Measurements from ENCODE around the gene C10orf88. TPM values are rescaled to one million over a fixed set of nuclear protein-coding genes. Genes with fewer than 3 reads are reported as not detected.

The C10orf88 gene
- total and polyA plus RNA-seq, 2 of the 13 experiments (the other 11 are each of a cell fraction or from before 2014, with no cell fraction given): 4.6 to 11.8 TPM

GRCh38 chr10:122911889-122912484, 42.0 kb downstream of the C10orf88 start (continued):
- TF ChIP-seq ZBTB44 (CRISPR knock-in tag; IDR thresholded peaks at IDR 0.05): peak; percentile 100
- TF ChIP-seq AHDC1 (CRISPR knock-in tag; IDR thresholded peaks at IDR 0.05; ENCODE audit: borderline replicate concordance): peak; percentile 89
- TF ChIP-seq ZUFSP (CRISPR knock-in tag; IDR thresholded peaks at IDR 0.05; ENCODE audit: borderline replicate concordance): peak; percentile 98; the same call in 1 of the 2 replicates
- TF ChIP-seq, protein P1, sequence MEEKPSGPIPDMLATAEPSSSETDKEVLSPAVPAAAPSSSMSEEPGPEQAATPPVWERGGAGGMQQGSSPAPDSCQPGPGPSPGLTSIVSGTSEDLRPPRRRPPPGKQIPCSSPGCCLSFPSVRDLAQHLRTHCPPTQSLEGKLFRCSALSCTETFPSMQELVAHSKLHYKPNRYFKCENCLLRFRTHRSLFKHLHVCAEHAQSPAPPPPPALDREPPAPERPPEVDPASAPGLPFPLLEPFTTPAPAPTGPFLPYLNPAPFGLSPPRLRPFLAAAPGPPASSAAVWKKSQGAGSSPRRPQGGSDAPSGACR (CRISPR knock-in tag; IDR thresholded peaks at IDR 0.05): peak; percentile 100
- TF ChIP-seq ISX (CRISPR knock-in tag; conservative IDR thresholded peaks at IDR 0.05): peak; percentile 100
- no peak for TF ChIP-seq SOX13 (IDR thresholded peaks at IDR 0.05)
- TF ChIP-seq SOX13 (CRISPR knock-in tag; conservative IDR thresholded peaks at IDR 0.05 in 1 of 2, IDR thresholded peaks at IDR 0.05 in 1 of 2): peak in 1 of 2 experiments; percentile 96; a peak in 2 of 4 replicates
- peak; percentile 99 for TF ChIP-seq ZNF136 (CRISPR knock-in tag; IDR thresholded peaks at IDR 0.05; ENCODE audit: low read depth)
- no peak for TF ChIP-seq TAF15 (IDR thresholded peaks at IDR 0.05; ENCODE audit: low read depth, low read length, poor library complexity, severe bottlenecking)
- TF ChIP-seq SNAPC2 (CRISPR knock-in tag; IDR thresholded peaks at IDR 0.05): peak; percentile 99
- peak; percentile 96 for TF ChIP-seq ZNF263 (CRISPR knock-in tag; IDR thresholded peaks at IDR 0.05)
- TF ChIP-seq REL (CRISPR knock-in tag; conservative IDR thresholded peaks at IDR 0.05): peak; percentile 99
- no peak; the same call in 1 of the 2 replicates for TF ChIP-seq ZNF460 (CRISPR knock-in tag; IDR thresholded peaks at IDR 0.05; ENCODE audit: borderline replicate concordance)
- no peak for TF ChIP-seq SMARCC2 (IDR thresholded peaks at IDR 0.05)

Data from HepG2 (cell line).